ENCODE measurements around the gene ZNF174.

Gene ZNF174

GRCh38 chr16:3457434-3458252, 56.6 kb downstream of the ZNF174 start:
- Histone ChIP-seq H4K20me1 (ENCODE audit: insufficient read depth, low read length) (no peaks in the 10 kb centered on the region), H3K9me2 (ENCODE audit: low read depth, low read length) (no peaks in the 10 kb centered on the region), H3K36me3 (ENCODE audit: insufficient read depth, low read length) (no peaks in the 10 kb centered on the region), H3K79me2 (ENCODE audit: insufficient read depth, low read length) (peaks cover 37% of the 10 kb centered on the region), H3F3A (ENCODE audit: insufficient read depth, low read length) (no peaks in the 10 kb centered on the region), H3K9me3 (ENCODE audit: low read length) (no peaks in the 10 kb centered on the region), H3K9ac (ENCODE audit: low read length) (peak overlapping the region; percentile 76), H3K4me3 (ENCODE audit: low read depth, low read length, poor library complexity, severe bottlenecking) (peak overlapping the region; percentile 72), H3K4me2 (ENCODE audit: low read length) (peak overlapping the region; percentile 97), H3K27me3 (ENCODE audit: insufficient read depth, low read length) (no peaks in the 10 kb centered on the region), H3K27ac (ENCODE audit: low read depth, low read length, poor library complexity, severe bottlenecking) (peak overlapping the region; percentile 66), H3K4me1 (ENCODE audit: insufficient read depth, low read length, severe bottlenecking) (peaks cover 38% of the 10 kb centered on the region), H2AFZ (ENCODE audit: low read length) (no peak overlapping the region)
- TF ChIP-seq CTCF (IDR thresholded peaks at IDR 0.05; ENCODE audit: low read length), result peak; percentile 39
- TF ChIP-seq EZH2 (IDR thresholded peaks at IDR 0.05; ENCODE audit: borderline replicate concordance, low read length), result no peak

- peak overlapping the region; percentile 72 for H3K4me3 ChIP-seq (ENCODE audit: low read depth, low read length, poor library complexity, severe bottlenecking)
- no peaks in the 10 kb centered on the region for H3F3A ChIP-seq (ENCODE audit: insufficient read depth, low read length)
- TF ChIP-seq CTCF (IDR thresholded peaks at IDR 0.05; ENCODE audit: low read length) (no peak), EZH2 (IDR thresholded peaks at IDR 0.05; ENCODE audit: borderline replicate concordance, low read length) (no peak)
- H3K4me1 ChIP-seq (ENCODE audit: insufficient read depth, low read length, severe bottlenecking), result peaks cover 38% of the 10 kb centered on the region
- H4K20me1 ChIP-seq (ENCODE audit: insufficient read depth, low read length), result no peaks in the 10 kb centered on the region
- H2AFZ ChIP-seq (ENCODE audit: low read length), result no peak overlapping the region
- H3K9ac ChIP-seq (ENCODE audit: low read length), result peak overlapping the region; percentile 76
- peaks cover 43% of the 10 kb centered on the region for H3K79me2 ChIP-seq (ENCODE audit: insufficient read depth, low read length)
- no peaks in the 10 kb centered on the region for H3K36me3 ChIP-seq (ENCODE audit: insufficient read depth, low read length)
- H3K9me3 ChIP-seq (ENCODE audit: low read length), result no peaks in the 10 kb centered on the region
- H3K27me3 ChIP-seq (ENCODE audit: insufficient read depth, low read length), result no peaks in the 10 kb centered on the region
- peak overlapping the region; percentile 97 for H3K4me2 ChIP-seq (ENCODE audit: low read length)
- peak overlapping the region; percentile 52 for H3K27ac ChIP-seq (ENCODE audit: low read depth, low read length, poor library complexity, severe bottlenecking)
- no peaks in the 10 kb centered on the region for H3K9me2 ChIP-seq (ENCODE audit: low read depth, low read length)
These were observed 57.4 kb downstream of the ZNF174 start for GRCh38 chr16:3458278-3458851.

GRCh38 chr16:3458852-3459361, 57.9 kb downstream of the ZNF174 start:
- Histone ChIP-seq H3K4me2 (ENCODE audit: low read length) (peak overlapping the region; percentile 97), H3K27me3 (ENCODE audit: insufficient read depth, low read length) (no peaks in the 10 kb centered on the region), H3K36me3 (ENCODE audit: insufficient read depth, low read length) (no peaks in the 10 kb centered on the region), H3K4me3 (ENCODE audit: low read depth, low read length, poor library complexity, severe bottlenecking) (peak overlapping the region; percentile 72), H4K20me1 (ENCODE audit: insufficient read depth, low read length) (no peaks in the 10 kb centered on the region), H3F3A (ENCODE audit: insufficient read depth, low read length) (no peaks in the 10 kb centered on the region), H3K4me1 (ENCODE audit: insufficient read depth, low read length, severe bottlenecking) (peaks cover 38% of the 10 kb centered on the region), H3K9me3 (ENCODE audit: low read length) (no peaks in the 10 kb centered on the region), H3K9ac (ENCODE audit: low read length) (peak overlapping the region; percentile 76), H3K27ac (ENCODE audit: low read depth, low read length, poor library complexity, severe bottlenecking) (peak overlapping the region; percentile 52), H3K9me2 (ENCODE audit: low read depth, low read length) (no peaks in the 10 kb centered on the region), H3K79me2 (ENCODE audit: insufficient read depth, low read length) (peaks cover 46% of the 10 kb centered on the region), H2AFZ (ENCODE audit: low read length) (no peak overlapping the region)
- TF ChIP-seq CTCF (IDR thresholded peaks at IDR 0.05; ENCODE audit: low read length) (no peak), EZH2 (IDR thresholded peaks at IDR 0.05; ENCODE audit: borderline replicate concordance, low read length) (no peak)
